IPS-18a (cell line): ENCODE results near the gene TEX22.

Source experiments
- H3K27ac ChIP-seq: one replicate; pipeline ENCODE4 v1.5.1; 2013; ENCODE audit warnings: low read length
- H3K27me3 ChIP-seq: one replicate; pipeline ENCODE4 v1.6.1; 2013; ENCODE audit warnings: mild to moderate bottlenecking, low read length; ENCODE audit not compliant: control insufficient read depth, insufficient read depth
- H3K36me3 ChIP-seq: one replicate; pipeline ENCODE4 v1.6.1; 2013; ENCODE audit warnings: low read depth, low read length; ENCODE audit not compliant: control insufficient read depth
- H3K4me1 ChIP-seq: one replicate; pipeline ENCODE4 v1.6.1; 2013; ENCODE audit warnings: low read depth, low read length; ENCODE audit not compliant: control insufficient read depth
- H3K4me3 ChIP-seq: one replicate; pipeline ENCODE4 v1.5.1; 2013; ENCODE audit warnings: low read length
- H3K9ac ChIP-seq: one replicate; pipeline ENCODE4 v1.6.1; 2013; ENCODE audit warnings: mild to moderate bottlenecking, low read length, moderate library complexity
- H3K9me3 ChIP-seq: one replicate; pipeline ENCODE4 v1.6.1; 2013; ENCODE audit warnings: low read depth, low read length; ENCODE audit not compliant: control insufficient read depth

The TEX22 gene

GRCh38 chr14:105388110-105388951 lies 10.0 kb upstream of the TEX22 start:
- no peaks in the 10 kb centered on the region for H3K27me3 ChIP-seq
- H3K27ac ChIP-seq, result no peak overlapping the region
- peaks cover 4% of the 10 kb centered on the region for H3K36me3 ChIP-seq
- no peaks in the 10 kb centered on the region for H3K9me3 ChIP-seq
- no peak overlapping the region for H3K4me3 ChIP-seq
- H3K4me1 ChIP-seq, result no peaks in the 10 kb centered on the region
- H3K9ac ChIP-seq, result no peak overlapping the region

DNA sequence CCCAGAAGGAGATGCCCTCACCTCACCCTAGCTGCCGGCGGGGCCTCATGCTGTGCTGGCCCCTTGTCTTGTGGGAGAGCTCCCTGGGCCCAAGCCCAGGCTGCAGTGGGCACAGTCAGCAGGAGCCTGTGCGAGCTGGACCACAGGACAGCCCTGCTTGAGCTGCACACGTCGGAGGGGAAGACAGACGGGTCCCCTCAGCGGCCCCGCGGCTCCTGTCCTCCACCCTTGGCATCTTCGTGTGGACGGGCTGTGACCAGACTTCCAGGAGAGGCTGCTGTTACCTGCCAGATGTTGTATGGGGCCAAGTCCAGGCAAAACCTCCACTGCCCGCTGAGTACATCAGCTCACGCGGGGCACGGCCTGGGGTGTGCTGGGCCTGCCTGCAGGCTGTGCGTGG lies 9.4 kb upstream of the TEX22 start:
- H3K4me3 ChIP-seq, result no peak overlapping the region
- no peaks in the 10 kb centered on the region for H3K4me1 ChIP-seq
- no peak overlapping the region for H3K9ac ChIP-seq
- no peaks in the 10 kb centered on the region for H3K27me3 ChIP-seq
- no peaks in the 10 kb centered on the region for H3K9me3 ChIP-seq
- H3K36me3 ChIP-seq, result peaks cover 4% of the 10 kb centered on the region
- H3K27ac ChIP-seq, result no peak overlapping the region

DNA sequence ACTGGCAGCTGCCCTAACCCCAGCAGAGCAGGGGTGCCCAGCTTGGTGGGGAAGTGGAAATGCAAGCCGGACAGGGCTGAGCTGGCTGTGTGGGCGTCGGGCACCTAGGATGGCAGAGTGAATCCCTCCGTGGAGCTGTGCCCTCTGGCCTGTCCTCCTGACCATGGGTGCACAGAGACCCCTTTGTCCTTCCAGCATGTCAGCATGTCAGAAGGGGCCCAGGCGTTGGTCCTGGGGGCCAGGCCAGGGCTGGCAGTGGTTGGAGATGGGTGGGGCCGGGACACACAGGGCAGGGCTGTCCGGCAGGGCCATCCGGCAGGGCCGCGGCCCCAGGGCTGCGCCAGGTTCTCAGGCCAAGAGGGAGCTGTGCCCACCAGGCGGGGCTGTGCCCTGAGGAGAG lies 8.8 kb upstream of the TEX22 start:
- Histone ChIP-seq H3K9me3 (no peaks in the 10 kb centered on the region), H3K4me3 (no peak overlapping the region), H3K4me1 (no peaks in the 10 kb centered on the region), H3K27me3 (no peaks in the 10 kb centered on the region), H3K36me3 (peaks cover 4% of the 10 kb centered on the region), H3K27ac (no peak overlapping the region), H3K9ac (no peak overlapping the region)

DNA sequence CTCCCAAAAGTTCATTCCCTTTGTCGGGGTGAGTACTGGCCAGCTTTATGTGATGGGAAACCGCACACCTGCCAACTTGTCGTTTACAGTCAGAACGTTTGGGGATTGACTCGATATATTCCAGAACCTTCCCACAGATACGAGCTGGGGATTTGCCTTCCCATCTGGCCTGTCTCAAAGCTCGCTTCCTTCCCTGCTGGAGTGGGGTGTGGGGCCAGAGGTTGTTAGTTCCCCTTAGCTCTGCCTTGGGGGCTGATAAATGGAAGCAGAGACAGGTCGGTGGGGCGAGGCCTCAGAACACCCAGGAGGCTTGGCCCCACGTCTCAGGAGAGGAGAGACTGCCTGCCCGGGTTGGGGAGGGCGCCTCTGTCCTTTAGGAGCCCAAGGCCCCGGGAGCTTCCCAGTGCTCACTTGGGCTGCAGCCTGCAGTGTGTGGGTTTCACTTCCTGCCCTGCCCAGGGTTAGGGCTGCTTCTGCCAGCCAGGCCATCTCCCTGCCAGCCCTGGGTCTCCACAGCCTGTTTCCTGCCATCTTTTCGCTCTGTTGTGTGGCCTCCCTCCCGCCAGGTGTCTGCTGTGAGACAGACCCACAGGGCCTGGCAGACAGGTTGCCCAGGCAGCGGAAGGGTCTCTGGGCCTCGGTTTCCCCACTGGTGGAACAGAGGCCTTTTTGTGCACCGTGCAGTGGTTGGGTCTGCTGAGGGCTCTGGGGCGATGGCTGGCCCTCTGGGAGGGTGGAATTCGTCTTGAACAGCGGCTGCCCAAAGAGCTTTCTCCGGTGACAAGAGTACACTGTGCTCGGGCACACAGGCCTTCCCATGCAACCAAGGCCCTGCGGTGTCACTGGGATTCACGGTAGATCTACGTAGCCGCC lies 8.1 kb upstream of the TEX22 start:
- no peak overlapping the region for H3K4me3 ChIP-seq
- H3K9me3 ChIP-seq, result no peaks in the 10 kb centered on the region
- H3K36me3 ChIP-seq, result no peaks in the 10 kb centered on the region
- H3K4me1 ChIP-seq, result no peaks in the 10 kb centered on the region
- H3K27ac ChIP-seq, result no peak overlapping the region
- H3K9ac ChIP-seq, result no peak overlapping the region
- H3K27me3 ChIP-seq, result no peaks in the 10 kb centered on the region

DNA sequence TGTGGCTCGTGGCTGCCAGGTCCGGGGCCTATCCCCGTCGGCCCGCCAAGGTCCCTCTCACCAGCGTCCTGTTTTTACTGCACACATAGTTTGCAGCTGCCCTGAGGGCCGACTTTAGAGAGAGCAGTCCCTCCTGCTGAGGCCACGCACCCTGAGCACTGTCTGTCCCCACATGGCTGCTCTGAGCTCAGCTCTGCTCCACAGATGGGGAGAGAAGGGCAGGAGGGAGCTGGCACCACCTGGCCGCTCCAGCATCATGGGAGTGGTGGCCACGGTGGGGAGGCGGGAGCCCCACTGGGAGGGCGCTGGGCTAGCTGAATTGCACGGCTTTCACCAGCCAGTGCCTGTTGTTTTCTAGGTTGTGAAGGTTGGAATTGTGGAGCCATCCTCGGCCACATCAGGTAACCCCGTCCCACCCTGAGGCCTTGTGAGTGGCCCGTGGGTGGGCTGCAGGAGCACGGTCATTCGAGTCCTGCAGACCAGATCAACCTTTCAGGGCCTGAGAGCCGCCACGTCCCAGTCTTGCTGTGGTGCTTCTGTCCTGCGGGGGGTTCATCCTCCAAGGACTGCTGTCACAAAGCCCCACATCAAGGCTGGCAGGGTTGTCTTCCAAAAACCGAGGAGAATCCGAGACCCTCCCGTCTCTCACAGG lies 7.4 kb upstream of the TEX22 start:
- Histone ChIP-seq H3K4me3 (no peak overlapping the region), H3K9ac (no peak overlapping the region), H3K27ac (no peak overlapping the region), H3K4me1 (no peaks in the 10 kb centered on the region), H3K27me3 (no peaks in the 10 kb centered on the region), H3K36me3 (no peaks in the 10 kb centered on the region), H3K9me3 (no peaks in the 10 kb centered on the region)

GRCh38 chr14:105391541-105391940 lies 6.8 kb upstream of the TEX22 start:
- Histone ChIP-seq H3K27ac (no peak overlapping the region), H3K4me1 (no peaks in the 10 kb centered on the region)

DNA sequence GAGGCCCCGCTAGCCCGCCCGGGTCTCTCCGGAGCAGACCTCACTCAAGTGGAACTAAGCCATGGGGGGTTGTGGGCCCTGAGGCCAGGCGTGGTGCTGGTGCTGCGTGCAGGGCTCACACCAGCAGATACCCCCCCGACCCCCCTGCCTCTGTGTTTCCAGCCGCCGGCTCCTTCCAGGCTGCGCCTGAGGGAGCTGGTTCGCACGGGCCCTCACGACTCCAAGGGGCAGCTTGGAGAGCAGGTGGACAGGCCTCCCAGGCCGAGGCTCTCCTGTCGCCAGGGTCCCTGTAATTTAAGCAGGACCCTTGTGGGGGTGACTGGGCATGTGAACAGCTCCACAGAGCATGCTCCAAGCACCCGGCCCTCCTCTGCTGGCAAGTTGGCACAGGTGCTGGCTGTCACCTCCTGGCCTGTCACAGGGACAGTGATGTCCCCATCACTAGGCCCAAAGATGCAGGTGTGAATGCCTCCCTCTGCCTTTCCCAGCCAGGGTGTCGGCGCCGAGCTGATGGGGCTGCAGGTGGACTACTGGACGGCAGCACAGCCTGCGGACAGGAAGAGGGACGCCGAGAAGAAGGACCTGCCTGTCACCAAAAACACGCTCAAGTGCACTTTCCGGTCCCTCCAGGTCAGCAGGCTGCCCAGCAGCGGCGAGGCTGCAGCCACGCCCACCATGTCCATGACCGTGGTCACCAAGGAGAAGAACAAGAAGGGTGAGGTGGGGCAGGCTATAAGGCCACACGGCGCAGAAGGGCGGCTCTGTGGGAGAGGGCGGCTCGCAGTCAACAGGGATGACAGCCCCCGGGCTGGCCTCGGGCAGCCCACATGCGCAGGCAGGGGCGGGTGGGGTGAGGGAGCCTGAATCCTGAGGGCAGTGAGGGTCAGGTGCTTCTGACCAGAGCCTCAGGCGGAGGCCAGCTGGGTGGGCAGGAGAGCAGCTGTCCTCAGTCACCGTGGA lies 5.9 kb upstream of the TEX22 start:
- H3K9ac ChIP-seq, result no peak overlapping the region
- no peak overlapping the region for H3K4me3 ChIP-seq
- no peak overlapping the region for H3K27ac ChIP-seq
- no peaks in the 10 kb centered on the region for H3K4me1 ChIP-seq
- no peaks in the 10 kb centered on the region for H3K36me3 ChIP-seq
- peaks cover 5% of the 10 kb centered on the region for H3K27me3 ChIP-seq
- no peaks in the 10 kb centered on the region for H3K9me3 ChIP-seq

More at GRCh38 chr14:105391541-105391940, 6.8 kb upstream of the TEX22 start:
- Histone ChIP-seq H3K36me3 (no peaks in the 10 kb centered on the region), H3K9ac (no peak overlapping the region), H3K27me3 (no peaks in the 10 kb centered on the region), H3K4me3 (no peak overlapping the region), H3K9me3 (no peaks in the 10 kb centered on the region)

DNA sequence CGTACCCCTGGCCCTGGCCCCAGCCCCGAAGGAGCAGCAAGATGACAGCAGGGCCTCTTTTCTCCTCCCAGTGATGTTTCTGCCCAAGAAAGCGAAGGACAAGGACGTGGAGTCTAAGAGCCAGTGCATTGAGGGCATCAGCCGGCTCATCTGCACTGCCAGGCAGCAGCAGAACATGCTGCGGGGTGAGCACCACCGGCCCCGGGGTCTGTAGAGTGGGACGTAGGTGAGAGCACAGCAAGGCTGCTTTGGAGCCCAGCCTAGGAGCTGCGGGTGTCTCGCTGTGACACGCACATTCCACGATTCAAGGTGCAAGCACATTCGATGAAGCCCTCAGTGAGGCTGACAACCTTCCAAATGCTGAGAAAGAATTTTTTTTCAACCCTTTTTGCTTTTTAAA lies 5.2 kb upstream of the TEX22 start:
- Histone ChIP-seq H3K27me3 (peaks cover 6% of the 10 kb centered on the region), H3K4me3 (no peak overlapping the region), H3K9ac (no peak overlapping the region), H3K27ac (no peak overlapping the region), H3K9me3 (no peaks in the 10 kb centered on the region), H3K36me3 (no peaks in the 10 kb centered on the region), H3K4me1 (peaks cover 3% of the 10 kb centered on the region)

- Histone ChIP-seq H3K36me3 (no peaks in the 10 kb centered on the region), H3K27ac (no peak overlapping the region), H3K4me3 (no peak overlapping the region), H3K9me3 (peaks cover 6% of the 10 kb centered on the region), H3K9ac (no peak overlapping the region), H3K4me1 (peaks cover 3% of the 10 kb centered on the region), H3K27me3 (peaks cover 6% of the 10 kb centered on the region)
Measured at GRCh38 chr14:105394714-105395537, 3.4 kb upstream of the TEX22 start.

DNA sequence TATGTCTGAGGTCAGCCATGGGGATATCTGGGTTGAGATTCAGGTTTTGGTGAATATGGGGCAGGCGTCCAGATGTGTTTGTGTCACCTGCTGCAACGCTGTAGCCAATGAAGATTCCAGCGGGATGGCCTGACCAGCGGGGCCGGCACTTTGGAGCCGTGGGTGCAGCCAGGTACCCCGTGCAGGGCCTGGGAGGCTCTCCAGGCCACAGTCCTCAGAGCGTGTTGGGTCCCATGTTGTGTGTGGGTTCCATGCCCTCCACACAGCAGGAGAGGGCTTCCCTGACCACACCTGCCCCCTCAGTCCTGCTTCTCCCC lies 2.8 kb upstream of the TEX22 start:
- Histone ChIP-seq H3K9ac (no peak overlapping the region), H3K4me3 (no peak overlapping the region), H3K27me3 (peaks cover 6% of the 10 kb centered on the region), H3K4me1 (peaks cover 3% of the 10 kb centered on the region), H3K9me3 (peaks cover 11% of the 10 kb centered on the region), H3K27ac (no peak overlapping the region), H3K36me3 (peaks cover 1% of the 10 kb centered on the region)
